KMS-11 (cell line): Measurements from ENCODE around the gene RXFP2.

ENCODE experiments used
- H2AFZ ChIP-seq: fragments of 200-600 bp; sonication (generic); 2 replicates; pipeline ENCODE4 v1.6.1; 2016; ENCODE audit warnings: antibody characterized with exemption, mixed run types, low read depth
- H3K27ac ChIP-seq: fragments of 200-600 bp; sonication (generic); 2 replicates; pipeline ENCODE4 v1.6.1; 2016; ENCODE audit warnings: mild to moderate bottlenecking, mixed run types
- H3K27me3 ChIP-seq: fragments of 200-600 bp; sonication (generic); 2 replicates; pipeline ENCODE4 v1.6.1; 2017; ENCODE audit warnings: mild to moderate bottlenecking, low read depth, mixed run types, moderate library complexity; ENCODE audit not compliant: insufficient read depth
- H3K36me3 ChIP-seq: fragments of 200-600 bp; sonication (generic); 2 replicates; pipeline ENCODE4 v1.6.1; 2017; ENCODE audit warnings: mild to moderate bottlenecking, mixed run types; ENCODE audit not compliant: insufficient read depth
- H3K4me1 ChIP-seq: fragments of 200-600 bp; sonication (generic); 2 replicates; pipeline ENCODE4 v1.6.1; 2016; ENCODE audit warnings: mild to moderate bottlenecking, low read depth, mixed run types; ENCODE audit not compliant: poor library complexity, severe bottlenecking
- H3K4me2 ChIP-seq: fragments of 200-600 bp; sonication (generic); 2 replicates; pipeline ENCODE4 v1.7.0; 2016; ENCODE audit warnings: mild to moderate bottlenecking, mixed run types
- H3K4me3 ChIP-seq: fragments of 200-600 bp; sonication (generic); IDR thresholded peaks from 2 replicates; pipeline ENCODE4 v1.6.1; 2017; ENCODE audit warnings: low read depth, low read length, mixed read lengths; ENCODE audit not compliant: insufficient read depth
- H3K79me2 ChIP-seq: fragments of 200-600 bp; sonication (generic); 2 replicates; pipeline ENCODE4 v1.6.1; 2016; ENCODE audit warnings: low read depth, mixed run types; ENCODE audit not compliant: insufficient read depth
- H3K9ac ChIP-seq: fragments of 200-600 bp; sonication (generic); 2 replicates; pipeline ENCODE4 v1.6.1; 2016; ENCODE audit warnings: mild to moderate bottlenecking, mixed run types
- H4K20me1 ChIP-seq: fragments of 200-600 bp; sonication (generic); 2 replicates; pipeline ENCODE4 v1.6.1; 2016; ENCODE audit warnings: mild to moderate bottlenecking, mixed run types; ENCODE audit not compliant: insufficient read depth
- CTCF ChIP-seq: fragments of 200-600 bp; sonication (generic); conservative IDR thresholded peaks from 2 replicates; pipeline ENCODE4 v1.6.1; 2017; ENCODE audit warnings: low read depth, mild to moderate bottlenecking, antibody characterized with exemption, low read length, moderate library complexity, mixed read lengths

RXFP2 gene

GRCh38 chr13:31772231-31772630, 32.9 kb downstream of the RXFP2 start:
- no peak for TF ChIP-seq CTCF
- H2AFZ ChIP-seq = no peak overlapping the region

GRCh38 chr13:31773538-31773937, 34.2 kb downstream of the RXFP2 start:
- H3K27me3 ChIP-seq = no peaks in the 10 kb centered on the region
- no peaks in the 10 kb centered on the region for H3K36me3 ChIP-seq
- H3K4me2 ChIP-seq = no peak overlapping the region
- no peak overlapping the region for H3K27ac ChIP-seq
- no peak overlapping the region for H2AFZ ChIP-seq
- TF ChIP-seq CTCF = no peak
- no peaks in the 10 kb centered on the region for H4K20me1 ChIP-seq
- no peak overlapping the region for H3K9ac ChIP-seq
- no peaks in the 10 kb centered on the region for H3K4me1 ChIP-seq
- no peak overlapping the region for H3K4me3 ChIP-seq
- H3K79me2 ChIP-seq = no peaks in the 10 kb centered on the region

More at GRCh38 chr13:31772231-31772630, 32.9 kb downstream of the RXFP2 start:
- H3K4me2 ChIP-seq = no peak overlapping the region
- H3K36me3 ChIP-seq = no peaks in the 10 kb centered on the region
- no peaks in the 10 kb centered on the region for H3K27me3 ChIP-seq
- no peaks in the 10 kb centered on the region for H4K20me1 ChIP-seq
- H3K27ac ChIP-seq = no peak overlapping the region
- H3K79me2 ChIP-seq = no peaks in the 10 kb centered on the region
- H3K4me1 ChIP-seq = no peaks in the 10 kb centered on the region
- H3K4me3 ChIP-seq = no peak overlapping the region
- no peak overlapping the region for H3K9ac ChIP-seq

GRCh38 chr13:31774186-31774750, 34.9 kb downstream of the RXFP2 start:
- Histone ChIP-seq H3K27ac (no peak overlapping the region), H3K9ac (no peak overlapping the region), H2AFZ (no peak overlapping the region)

GRCh38 chr13:31775148-31775547, 35.8 kb downstream of the RXFP2 start:
- Histone ChIP-seq H4K20me1 (no peaks in the 10 kb centered on the region), H3K4me2 (no peak overlapping the region), H3K9ac (no peak overlapping the region), H3K79me2 (no peaks in the 10 kb centered on the region), H3K27ac (no peak overlapping the region), H3K36me3 (no peaks in the 10 kb centered on the region), H3K4me1 (no peaks in the 10 kb centered on the region), H2AFZ (no peak overlapping the region), H3K27me3 (no peaks in the 10 kb centered on the region), H3K4me3 (no peak overlapping the region)
- TF ChIP-seq CTCF = no peak

More at GRCh38 chr13:31774186-31774750, 34.9 kb downstream of the RXFP2 start:
- H3K4me3 ChIP-seq = no peak overlapping the region
- no peak for TF ChIP-seq CTCF
- H3K4me1 ChIP-seq = no peaks in the 10 kb centered on the region
- no peaks in the 10 kb centered on the region for H3K36me3 ChIP-seq
- no peaks in the 10 kb centered on the region for H3K27me3 ChIP-seq
- no peaks in the 10 kb centered on the region for H3K79me2 ChIP-seq
- H4K20me1 ChIP-seq = no peaks in the 10 kb centered on the region
- H3K4me2 ChIP-seq = no peak overlapping the region
